HL-60/S4 treated with phorbol 12-myristate 13-acetate at 8.2 ng/mL for 4 days and 3 days (cell line): ENCODE results near the gene FHIP1B.

Experiments used
- in situ Hi-C: fragments of 300-500 bp; cut with MboI; formaldehyde crosslinking; loops from 2 replicates; pipeline ENCODE4 v1.15.0; 2022; ENCODE audit warnings: low sequenced_read_pairs

Gene FHIP1B

GRCh38 chr11:6203327-6203726, 31.1 kb downstream of the FHIP1B start:
- in situ Hi-C loops, result no loop called here

- in situ Hi-C loops, result no loop called here
These were observed 32.4 kb downstream of the FHIP1B start for GRCh38 chr11:6202041-6202440.

GRCh38 chr11:6201481-6201880, 33.0 kb downstream of the FHIP1B start:
- in situ Hi-C loops, result no loop called here

GRCh38 chr11:6200975-6201374, 33.5 kb downstream of the FHIP1B start:
- in situ Hi-C loops, result no loop called here

- in situ Hi-C loops, result no loop called here
These were observed 35.1 kb downstream of the FHIP1B start, which contains the start of gene OR52W1 for GRCh38 chr11:6199174-6199810. OR52W1 (plus strand) TSS chr11:6199224; CDS start chr11:6199224, 0 bp downstream.

- in situ Hi-C loops, result no loop called here
These were observed 36.8 kb downstream of the FHIP1B start for GRCh38 chr11:6197466-6198200.

- in situ Hi-C loops, result no loop called here
These were observed 38.0 kb downstream of the FHIP1B start for GRCh38 chr11:6196396-6196795.

GRCh38 chr11:6194065-6194581, 40.3 kb downstream of the FHIP1B start:
- in situ Hi-C loops, result no loop called here

GRCh38 chr11:6191742-6192141, 42.7 kb downstream of the FHIP1B start:
- in situ Hi-C loops, result no loop called here

GRCh38 chr11:6175440-6175839, 59.0 kb downstream of the FHIP1B start:
- in situ Hi-C loops, result no loop called here

GRCh38 chr11:6170226-6170625, 64.2 kb downstream of the FHIP1B start, which contains the start of gene OR52B2:
OR52B2 (minus strand) TSS chr11:6170326; CDS start chr11:6170326, 0 bp downstream.
- in situ Hi-C loops, result no loop called here
